Lower lobe of right lung (tissue), 2 donors: ENCODE measurements around the gene FOXS1. TPM values are rescaled to one million over a fixed set of nuclear protein-coding genes. Genes with fewer than 3 reads are reported as not detected.
"Not testable (repeated sequence)": the region's sequence is repeated elsewhere in the genome, so short reads cannot be mapped to it uniquely, and the experiment has no call there.

Source experiments
- ATAC-seq, 2 donors: fragments of 200-7000 bp; cut with Tn5 transposase; one replicate each; pipeline ENCODE4 v1.9.1; 2020 to 2022; ENCODE audit warnings: mild to moderate bottlenecking in 2 of 2, moderate library complexity in 2 of 2
- DNase-seq: peaks from one replicate; pipeline ENCODE4 v3.0.0-alpha.2; 2020
- H3K27ac ChIP-seq: fragments of 200-600 bp; one replicate; pipeline ENCODE4 v1.8.0; 2022
- H3K27me3 ChIP-seq: fragments of 200-600 bp; one replicate; pipeline ENCODE4 v1.8.0; 2022; ENCODE audit warnings: low read depth
- H3K36me3 ChIP-seq: fragments of 200-600 bp; one replicate; pipeline ENCODE4 v1.8.0; 2022; ENCODE audit warnings: mild to moderate bottlenecking
- H3K4me1 ChIP-seq: fragments of 200-600 bp; one replicate; pipeline ENCODE4 v1.8.0; 2022
- H3K4me3 ChIP-seq: fragments of 200-600 bp; one replicate; pipeline ENCODE4 v1.8.0; 2022; ENCODE audit warnings: mild to moderate bottlenecking
- H3K9me3 ChIP-seq: fragments of 200-600 bp; one replicate; pipeline ENCODE4 v1.8.0; 2022
- intact Hi-C: fragments of 100-400 bp; cut with DNase I; formaldehyde crosslinking; loops from one replicate; pipeline ENCODE4 v1.11.0; 2022
- total RNA-seq: library from RNA; stranded (reverse); fragmentation: NEBNext Ultra II Directional; extraction: Animal tissue kit (Norgen Biotek cat#: 25700); gene quantifications from one replicate; pipeline ENCODE4 v1.2.1, GENCODE V29; 2021
- TF ChIP-seq, protein P1 (sequence below): fragments of 200-600 bp; IDR thresholded peaks from one replicate; pipeline ENCODE4 v1.8.0; 2022; ENCODE audit warnings: antibody characterized with exemption, mild to moderate bottlenecking
- donor health status: DM: no; HTN: yes; CAD: no; lungs with severe emphysema.

The FOXS1 gene
- total RNA-seq, 1 donor from 2014 or later: 1.1 TPM

DNA sequence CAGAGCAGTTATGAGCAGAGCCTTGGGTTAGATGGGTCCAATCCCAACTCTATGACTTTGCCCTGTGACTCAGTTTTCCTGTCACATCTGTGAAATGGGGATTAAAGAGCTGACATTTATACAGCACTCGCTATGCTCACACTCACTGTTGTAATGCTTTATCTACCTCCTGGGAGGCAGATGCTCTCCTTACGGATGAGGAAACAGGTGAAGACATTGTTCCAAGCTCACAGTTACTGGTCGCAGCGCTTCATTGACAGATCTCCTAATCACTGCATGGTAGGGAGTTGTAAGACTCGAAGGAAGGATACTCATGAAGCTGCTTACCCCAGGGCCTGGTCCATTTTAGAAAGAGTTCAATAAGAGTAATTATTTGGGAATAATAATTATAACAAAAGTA lies 29.2 kb downstream of the FOXS1 start:
- H3K9me3 ChIP-seq: no peaks in the 10 kb centered on the region
- no peak overlapping the region for H3K27ac ChIP-seq
- peaks cover 18% of the 10 kb centered on the region for H3K4me1 ChIP-seq
- H3K4me3 ChIP-seq: no peak overlapping the region
- no peaks in the 10 kb centered on the region for H3K36me3 ChIP-seq
- no peaks in the 10 kb centered on the region for H3K27me3 ChIP-seq
- DNase-seq: no peak
- TF ChIP-seq, protein P1, sequence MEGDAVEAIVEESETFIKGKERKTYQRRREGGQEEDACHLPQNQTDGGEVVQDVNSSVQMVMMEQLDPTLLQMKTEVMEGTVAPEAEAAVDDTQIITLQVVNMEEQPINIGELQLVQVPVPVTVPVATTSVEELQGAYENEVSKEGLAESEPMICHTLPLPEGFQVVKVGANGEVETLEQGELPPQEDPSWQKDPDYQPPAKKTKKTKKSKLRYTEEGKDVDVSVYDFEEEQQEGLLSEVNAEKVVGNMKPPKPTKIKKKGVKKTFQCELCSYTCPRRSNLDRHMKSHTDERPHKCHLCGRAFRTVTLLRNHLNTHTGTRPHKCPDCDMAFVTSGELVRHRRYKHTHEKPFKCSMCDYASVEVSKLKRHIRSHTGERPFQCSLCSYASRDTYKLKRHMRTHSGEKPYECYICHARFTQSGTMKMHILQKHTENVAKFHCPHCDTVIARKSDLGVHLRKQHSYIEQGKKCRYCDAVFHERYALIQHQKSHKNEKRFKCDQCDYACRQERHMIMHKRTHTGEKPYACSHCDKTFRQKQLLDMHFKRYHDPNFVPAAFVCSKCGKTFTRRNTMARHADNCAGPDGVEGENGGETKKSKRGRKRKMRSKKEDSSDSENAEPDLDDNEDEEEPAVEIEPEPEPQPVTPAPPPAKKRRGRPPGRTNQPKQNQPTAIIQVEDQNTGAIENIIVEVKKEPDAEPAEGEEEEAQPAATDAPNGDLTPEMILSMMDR: no peak
- intact Hi-C loops: no loop called here
- ATAC-seq: no peak

DNA sequence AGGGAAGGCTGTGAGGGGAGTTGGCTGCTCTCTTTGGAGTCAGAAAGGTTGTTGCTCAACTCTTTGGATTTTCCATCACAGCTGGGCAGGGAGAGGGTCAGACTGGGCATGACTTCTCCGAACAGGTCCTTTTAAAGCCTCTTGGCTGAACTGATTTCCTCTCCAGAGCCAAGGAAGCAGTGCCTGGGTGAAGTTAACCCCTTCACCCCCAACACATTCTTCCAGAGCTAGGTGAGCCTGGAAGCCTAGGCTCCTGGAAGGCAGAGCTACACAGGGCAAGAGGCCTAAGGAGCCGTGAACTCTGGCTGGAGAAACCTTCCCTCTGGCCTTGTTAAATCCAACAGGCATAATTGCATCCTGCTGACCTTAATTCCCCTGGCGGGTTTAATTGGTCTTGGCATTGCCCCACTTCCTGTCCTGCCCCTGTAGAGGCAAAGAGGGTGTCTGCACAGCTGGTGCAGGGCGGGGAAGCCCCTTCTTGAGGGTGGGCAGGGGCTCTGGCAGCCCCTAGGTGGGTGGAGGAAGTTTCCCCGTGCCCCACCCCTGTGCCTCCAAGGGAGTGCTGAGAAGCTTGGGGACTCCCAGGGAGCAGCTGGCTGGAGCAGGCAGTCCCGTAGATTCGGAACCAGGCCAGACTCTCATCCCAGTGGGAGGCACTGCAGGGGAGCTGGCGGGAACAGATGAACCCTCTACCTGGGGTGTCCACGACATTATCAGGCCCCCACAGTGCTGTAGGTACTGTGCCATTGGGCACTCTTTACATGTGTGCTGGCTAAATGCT lies 29.8 kb downstream of the FOXS1 start:
- no peak overlapping the region for H3K4me3 ChIP-seq
- no peaks in the 10 kb centered on the region for H3K27me3 ChIP-seq
- no peaks in the 10 kb centered on the region for H3K9me3 ChIP-seq
- intact Hi-C loops: no loop called here
- TF ChIP-seq, protein P1: no peak
- H3K27ac ChIP-seq: peak overlapping the region; percentile 46
- peaks cover 22% of the 10 kb centered on the region for H3K4me1 ChIP-seq
- no peaks in the 10 kb centered on the region for H3K36me3 ChIP-seq
- ATAC-seq: peak; percentile 67 to 82
- DNase-seq: no peak

DNA sequence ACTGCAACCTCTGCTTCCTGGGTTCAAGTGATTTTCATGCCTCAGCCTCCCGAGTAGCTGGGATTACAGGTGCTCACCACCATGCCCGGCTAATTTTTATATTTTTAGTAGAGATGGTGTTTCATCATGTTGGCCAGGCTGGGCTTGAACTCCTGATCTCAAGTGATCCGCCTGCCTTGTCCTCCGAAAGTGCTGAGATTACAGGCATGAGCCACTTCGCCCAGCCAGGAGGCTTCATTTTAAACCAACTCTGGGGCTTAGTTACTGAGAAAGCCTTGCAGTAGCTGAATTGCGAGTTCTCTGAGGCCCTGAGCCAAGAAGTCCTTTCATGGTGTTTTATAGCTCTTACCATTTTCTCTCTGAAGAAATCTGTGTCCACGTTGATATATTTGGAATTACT lies 31.3 kb downstream of the FOXS1 start:
- ATAC-seq, H3K36me3 ChIP-seq, H3K4me3 ChIP-seq, H3K27ac ChIP-seq, H3K27me3 ChIP-seq, intact Hi-C loops, H3K9me3 ChIP-seq, DNase-seq: not testable (repeated sequence)
- H3K4me1 ChIP-seq: peaks cover 26% of the 10 kb centered on the region

DNA sequence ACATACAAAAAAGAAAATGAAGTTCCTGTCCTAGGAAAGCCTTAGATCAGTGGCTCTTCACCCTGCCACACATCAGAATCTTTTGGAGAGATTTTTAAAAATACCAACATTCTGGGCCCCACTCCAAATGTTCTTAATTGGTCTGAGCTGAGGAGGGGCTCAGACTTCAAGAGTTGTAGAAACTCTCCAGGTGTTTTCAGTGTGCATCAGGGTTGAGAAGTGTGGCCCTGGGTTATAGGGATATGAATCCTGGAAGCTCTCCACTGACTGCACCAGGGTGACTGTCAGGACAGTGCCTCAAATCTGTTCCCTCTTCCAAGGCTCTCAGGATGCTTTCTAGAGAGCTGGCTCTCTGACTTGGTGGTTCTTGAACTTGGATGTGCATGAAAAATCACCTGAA lies 31.8 kb downstream of the FOXS1 start:
- TF ChIP-seq, protein P1: no peak
- no peaks in the 10 kb centered on the region for H3K36me3 ChIP-seq
- H3K4me3 ChIP-seq: no peak overlapping the region
- intact Hi-C loops: no loop called here
- no peaks in the 10 kb centered on the region for H3K9me3 ChIP-seq
- DNase-seq: no peak
- H3K27ac ChIP-seq: no peak overlapping the region
- no peak for ATAC-seq
- no peaks in the 10 kb centered on the region for H3K27me3 ChIP-seq
- peaks cover 26% of the 10 kb centered on the region for H3K4me1 ChIP-seq

DNA sequence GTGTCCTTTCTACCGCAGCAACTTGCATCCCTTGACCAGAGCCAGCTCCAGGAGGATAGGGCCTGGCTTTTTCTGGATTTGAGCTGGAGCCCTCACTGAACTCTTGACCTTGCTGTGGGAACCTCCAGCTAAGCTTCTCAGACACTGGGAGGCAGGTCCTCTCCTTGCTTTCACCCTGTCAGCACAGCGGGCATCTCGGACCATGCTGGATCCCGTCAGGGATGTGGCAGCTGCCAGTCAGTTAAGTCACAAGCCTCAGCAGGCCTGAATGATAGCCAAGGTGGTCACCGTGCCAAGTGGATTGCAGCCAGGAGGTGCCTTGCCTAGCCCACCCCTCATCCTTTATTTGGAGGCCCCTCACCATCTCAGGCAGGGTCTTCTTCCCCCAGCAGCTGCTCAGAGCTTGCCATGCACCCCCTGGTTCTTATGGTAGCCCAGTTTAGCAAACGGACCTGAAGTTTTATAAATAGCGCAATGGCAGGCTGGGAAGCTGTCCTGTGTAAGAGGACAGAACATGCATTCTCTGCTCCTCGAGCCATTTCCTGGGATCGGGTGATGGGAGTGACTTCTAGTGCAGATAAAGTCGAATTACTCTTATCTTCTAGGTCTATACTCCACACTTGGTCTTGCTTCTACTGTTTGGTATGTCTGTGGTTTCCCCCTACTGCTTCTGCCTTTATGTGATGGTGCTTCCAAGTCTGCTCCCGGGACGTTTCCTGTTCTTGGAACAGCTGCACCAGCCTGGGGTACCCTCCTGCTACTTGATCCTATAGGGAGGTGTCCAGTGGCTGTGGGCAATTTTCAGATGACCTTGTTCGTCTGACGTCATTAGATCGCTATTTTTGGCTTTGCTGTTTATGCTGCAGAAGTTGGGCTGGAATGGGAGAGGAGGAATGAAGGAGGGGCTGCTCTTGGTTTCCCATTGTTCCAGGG lies 33.3 kb downstream of the FOXS1 start:
- DNase-seq: no peak
- no peak overlapping the region for H3K4me3 ChIP-seq
- intact Hi-C loops: no loop called here
- TF ChIP-seq, protein P1: no peak
- H3K27me3 ChIP-seq: no peaks in the 10 kb centered on the region
- H3K4me1 ChIP-seq: peaks cover 26% of the 10 kb centered on the region
- no peaks in the 10 kb centered on the region for H3K9me3 ChIP-seq
- no peak overlapping the region for H3K27ac ChIP-seq
- ATAC-seq: no peak
- H3K36me3 ChIP-seq: no peaks in the 10 kb centered on the region
